HEK293 (cell line): Measurements from ENCODE around the gene COQ8B.
"Not testable (repeated sequence)": the region's sequence is repeated elsewhere in the genome, so short reads cannot be mapped to it uniquely, and the experiment has no call there.

Experiments used
- MYNN ChIP-seq: fragments of 450-650 bp; formaldehyde crosslinking; IDR thresholded peaks from 2 replicates; pipeline ENCODE4 v1.5.1; 2016; ENCODE audit warnings: missing biosample characterization, missing genetic modification characterization, borderline replicate concordance
- SP3 ChIP-seq: fragments of 450-650 bp; formaldehyde crosslinking; IDR thresholded peaks from 2 replicates; pipeline ENCODE4 v1.5.1; 2016; ENCODE audit warnings: missing biosample characterization, missing genetic modification characterization
- ZFP37 ChIP-seq: fragments of 450-650 bp; formaldehyde crosslinking; IDR thresholded peaks from 2 replicates; pipeline ENCODE4 v1.5.1; 2016; ENCODE audit warnings: missing biosample characterization, missing genetic modification characterization
- ZNF302 ChIP-seq: fragments of 450-650 bp; formaldehyde crosslinking; IDR thresholded peaks from 2 replicates; pipeline ENCODE4 v1.5.1; 2016; ENCODE audit warnings: missing biosample characterization, missing genetic modification characterization, low read depth
- ZNF623 ChIP-seq: fragments of 450-650 bp; formaldehyde crosslinking; IDR thresholded peaks from 2 replicates; pipeline ENCODE4 v1.5.1; 2016; ENCODE audit warnings: missing biosample characterization, missing genetic modification characterization
- ZNF670 ChIP-seq: fragments of 450-650 bp; formaldehyde crosslinking; IDR thresholded peaks from 2 replicates; pipeline ENCODE4 v1.5.1; 2016; ENCODE audit warnings: missing biosample characterization, missing genetic modification characterization, low read depth
- TF ChIP-seq, protein P1 (sequence below): fragments of 450-650 bp; formaldehyde crosslinking; IDR thresholded peaks from 2 replicates; pipeline ENCODE4 v1.5.1; 2016; ENCODE audit warnings: missing biosample characterization, missing genetic modification characterization
- TF ChIP-seq, protein P2 (sequence below): fragments of 450-650 bp; formaldehyde crosslinking; IDR thresholded peaks from 2 replicates; pipeline ENCODE4 v1.5.1; 2016; ENCODE audit warnings: missing biosample characterization, missing genetic modification characterization
- TF ChIP-seq, protein P3 (sequence below): fragments of 450-650 bp; formaldehyde crosslinking; IDR thresholded peaks from 2 replicates; pipeline ENCODE4 v1.5.1; 2017; ENCODE audit warnings: missing biosample characterization, mild to moderate bottlenecking, missing genetic modification characterization, moderate library complexity
- TF ChIP-seq, protein P4 (sequence below): fragments of 450-650 bp; formaldehyde crosslinking; IDR thresholded peaks from 2 replicates; pipeline ENCODE4 v1.5.1; 2016; ENCODE audit warnings: missing biosample characterization, missing genetic modification characterization

DNA sequence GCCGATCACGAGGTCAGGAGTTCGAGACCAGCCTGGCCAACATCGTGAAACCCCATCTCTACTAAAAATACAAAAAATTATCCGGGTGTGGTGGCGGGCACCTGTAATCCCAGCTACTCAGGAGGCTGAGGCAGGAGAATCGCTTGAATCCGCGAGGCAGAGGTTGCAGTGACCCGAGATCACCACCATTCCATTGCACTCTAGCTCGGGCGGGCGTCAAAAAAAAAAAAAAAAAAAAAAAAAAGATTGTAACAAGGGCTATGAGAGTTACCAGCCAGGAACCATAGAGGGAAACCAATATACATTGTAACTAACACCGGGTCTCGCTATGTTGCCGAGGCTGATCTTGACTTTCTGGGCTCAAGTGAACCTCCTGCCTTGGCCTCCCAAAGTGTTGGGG is 15.6 kb upstream of the COQ8B start:
- TF ChIP-seq, protein P1, sequence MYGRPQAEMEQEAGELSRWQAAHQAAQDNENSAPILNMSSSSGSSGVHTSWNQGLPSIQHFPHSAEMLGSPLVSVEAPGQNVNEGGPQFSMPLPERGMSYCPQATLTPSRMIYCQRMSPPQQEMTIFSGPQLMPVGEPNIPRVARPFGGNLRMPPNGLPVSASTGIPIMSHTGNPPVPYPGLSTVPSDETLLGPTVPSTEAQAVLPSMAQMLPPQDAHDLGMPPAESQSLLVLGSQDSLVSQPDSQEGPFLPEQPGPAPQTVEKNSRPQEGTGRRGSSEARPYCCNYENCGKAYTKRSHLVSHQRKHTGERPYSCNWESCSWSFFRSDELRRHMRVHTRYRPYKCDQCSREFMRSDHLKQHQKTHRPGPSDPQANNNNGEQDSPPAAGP (tag by site-specific recombination): not testable (repeated sequence)
- not testable (repeated sequence) for TF ChIP-seq ZFP37 (tag by site-specific recombination); ZNF623 (tag by site-specific recombination); MYNN; ZNF670; ZNF302 (tag by site-specific recombination); SP3 (tag by site-specific recombination)
- TF ChIP-seq, protein P2, sequence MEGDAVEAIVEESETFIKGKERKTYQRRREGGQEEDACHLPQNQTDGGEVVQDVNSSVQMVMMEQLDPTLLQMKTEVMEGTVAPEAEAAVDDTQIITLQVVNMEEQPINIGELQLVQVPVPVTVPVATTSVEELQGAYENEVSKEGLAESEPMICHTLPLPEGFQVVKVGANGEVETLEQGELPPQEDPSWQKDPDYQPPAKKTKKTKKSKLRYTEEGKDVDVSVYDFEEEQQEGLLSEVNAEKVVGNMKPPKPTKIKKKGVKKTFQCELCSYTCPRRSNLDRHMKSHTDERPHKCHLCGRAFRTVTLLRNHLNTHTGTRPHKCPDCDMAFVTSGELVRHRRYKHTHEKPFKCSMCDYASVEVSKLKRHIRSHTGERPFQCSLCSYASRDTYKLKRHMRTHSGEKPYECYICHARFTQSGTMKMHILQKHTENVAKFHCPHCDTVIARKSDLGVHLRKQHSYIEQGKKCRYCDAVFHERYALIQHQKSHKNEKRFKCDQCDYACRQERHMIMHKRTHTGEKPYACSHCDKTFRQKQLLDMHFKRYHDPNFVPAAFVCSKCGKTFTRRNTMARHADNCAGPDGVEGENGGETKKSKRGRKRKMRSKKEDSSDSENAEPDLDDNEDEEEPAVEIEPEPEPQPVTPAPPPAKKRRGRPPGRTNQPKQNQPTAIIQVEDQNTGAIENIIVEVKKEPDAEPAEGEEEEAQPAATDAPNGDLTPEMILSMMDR (tag by site-specific recombination): not testable (repeated sequence)
- TF ChIP-seq, protein P3, sequence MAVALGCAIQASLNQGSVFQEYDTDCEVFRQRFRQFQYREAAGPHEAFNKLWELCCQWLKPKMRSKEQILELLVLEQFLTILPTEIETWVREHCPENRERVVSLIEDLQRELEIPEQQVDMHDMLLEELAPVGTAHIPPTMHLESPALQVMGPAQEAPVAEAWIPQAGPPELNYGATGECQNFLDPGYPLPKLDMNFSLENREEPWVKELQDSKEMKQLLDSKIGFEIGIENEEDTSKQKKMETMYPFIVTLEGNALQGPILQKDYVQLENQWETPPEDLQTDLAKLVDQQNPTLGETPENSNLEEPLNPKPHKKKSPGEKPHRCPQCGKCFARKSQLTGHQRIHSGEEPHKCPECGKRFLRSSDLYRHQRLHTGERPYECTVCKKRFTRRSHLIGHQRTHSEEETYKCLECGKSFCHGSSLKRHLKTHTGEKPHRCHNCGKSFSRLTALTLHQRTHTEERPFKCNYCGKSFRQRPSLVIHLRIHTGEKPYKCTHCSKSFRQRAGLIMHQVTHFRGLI (tag by site-specific recombination): not testable (repeated sequence)
- TF ChIP-seq, protein P4, sequence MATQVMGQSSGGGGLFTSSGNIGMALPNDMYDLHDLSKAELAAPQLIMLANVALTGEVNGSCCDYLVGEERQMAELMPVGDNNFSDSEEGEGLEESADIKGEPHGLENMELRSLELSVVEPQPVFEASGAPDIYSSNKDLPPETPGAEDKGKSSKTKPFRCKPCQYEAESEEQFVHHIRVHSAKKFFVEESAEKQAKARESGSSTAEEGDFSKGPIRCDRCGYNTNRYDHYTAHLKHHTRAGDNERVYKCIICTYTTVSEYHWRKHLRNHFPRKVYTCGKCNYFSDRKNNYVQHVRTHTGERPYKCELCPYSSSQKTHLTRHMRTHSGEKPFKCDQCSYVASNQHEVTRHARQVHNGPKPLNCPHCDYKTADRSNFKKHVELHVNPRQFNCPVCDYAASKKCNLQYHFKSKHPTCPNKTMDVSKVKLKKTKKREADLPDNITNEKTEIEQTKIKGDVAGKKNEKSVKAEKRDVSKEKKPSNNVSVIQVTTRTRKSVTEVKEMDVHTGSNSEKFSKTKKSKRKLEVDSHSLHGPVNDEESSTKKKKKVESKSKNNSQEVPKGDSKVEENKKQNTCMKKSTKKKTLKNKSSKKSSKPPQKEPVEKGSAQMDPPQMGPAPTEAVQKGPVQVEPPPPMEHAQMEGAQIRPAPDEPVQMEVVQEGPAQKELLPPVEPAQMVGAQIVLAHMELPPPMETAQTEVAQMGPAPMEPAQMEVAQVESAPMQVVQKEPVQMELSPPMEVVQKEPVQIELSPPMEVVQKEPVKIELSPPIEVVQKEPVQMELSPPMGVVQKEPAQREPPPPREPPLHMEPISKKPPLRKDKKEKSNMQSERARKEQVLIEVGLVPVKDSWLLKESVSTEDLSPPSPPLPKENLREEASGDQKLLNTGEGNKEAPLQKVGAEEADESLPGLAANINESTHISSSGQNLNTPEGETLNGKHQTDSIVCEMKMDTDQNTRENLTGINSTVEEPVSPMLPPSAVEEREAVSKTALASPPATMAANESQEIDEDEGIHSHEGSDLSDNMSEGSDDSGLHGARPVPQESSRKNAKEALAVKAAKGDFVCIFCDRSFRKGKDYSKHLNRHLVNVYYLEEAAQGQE (tag by site-specific recombination): not testable (repeated sequence)
